Stimulated activated CD4-positive, alpha-beta T cell treated with anti-CD3 and anti-CD28 coated beads, Interleukin-2, amount 100 ng/mL, for 48 hours (primary cell): ENCODE data around the gene INPP5A.

Experiments used
- DNase-seq, 2 donors: peaks; one replicate each; pipeline ENCODE4 v3.0.0-alpha.2; 2020

Gene INPP5A

GRCh38 chr10:132601567-132601966 is 64.0 kb downstream of the INPP5A start:
- no peak for DNase-seq

GRCh38 chr10:132602614-132603013 is 65.0 kb downstream of the INPP5A start:
- DNase-seq, result no peak

GRCh38 chr10:132603851-132604533 is 66.4 kb downstream of the INPP5A start:
- DNase-seq, result no peak

- DNase-seq, result no peak
These were observed 67.1 kb downstream of the INPP5A start for GRCh38 chr10:132604686-132605085.

GRCh38 chr10:132605390-132605789 is 67.8 kb downstream of the INPP5A start:
- DNase-seq, result no peak

- DNase-seq, result no peak
These were observed 68.5 kb downstream of the INPP5A start for GRCh38 chr10:132606031-132606491.

- no peak for DNase-seq
These were observed 69.1 kb downstream of the INPP5A start for GRCh38 chr10:132606536-132607316.

GRCh38 chr10:132607491-132607890 is 69.9 kb downstream of the INPP5A start:
- no peak for DNase-seq

- no peak for DNase-seq
These were observed 70.4 kb downstream of the INPP5A start for GRCh38 chr10:132607961-132608495.

- no peak for DNase-seq
These were observed 71.1 kb downstream of the INPP5A start for GRCh38 chr10:132608511-132609195.

GRCh38 chr10:132609211-132609610 is 71.6 kb downstream of the INPP5A start:
- no peak for DNase-seq

GRCh38 chr10:132610071-132610701 is 72.6 kb downstream of the INPP5A start:
- no peak for DNase-seq

- no peak for DNase-seq
These were observed 73.7 kb downstream of the INPP5A start for GRCh38 chr10:132611026-132611910.

GRCh38 chr10:132611986-132612385 is 74.4 kb downstream of the INPP5A start:
- DNase-seq, result no peak

GRCh38 chr10:132612571-132613504 is 75.3 kb downstream of the INPP5A start:
- DNase-seq, result no peak

- no peak for DNase-seq
These were observed 76.2 kb downstream of the INPP5A start for GRCh38 chr10:132613566-132614348.

- DNase-seq, result no peak
These were observed 77.1 kb downstream of the INPP5A start for GRCh38 chr10:132614431-132615340.

GRCh38 chr10:132615341-132616169 is 78.0 kb downstream of the INPP5A start:
- no peak for DNase-seq
